Cardiac muscle cell (in vitro differentiated cells and primary cell): ENCODE data around the gene THUMPD2. TPM values are rescaled to one million over a fixed set of nuclear protein-coding genes. Genes with fewer than 3 reads are reported as not detected.

Source experiments
- DNase-seq, 2 donors: peaks; one replicate each; pipeline versions ENCODE4 v3.0.0 to v3.0.0-alpha.2; 2010 to 2017; ENCODE audit warnings: low read depth in 1 of 2, low spot score in 1 of 2
- H3K27ac ChIP-seq: fragments of 200-600 bp; sonication (generic); 2 replicates; pipeline ENCODE4 v1.5.1; 2016
- H3K27me3 ChIP-seq: fragments of 200-600 bp; sonication (generic); 2 replicates; pipeline ENCODE4 v1.6.0; 2016; ENCODE audit warnings: control low read depth
- H3K36me3 ChIP-seq: fragments of 200-600 bp; sonication (generic); 2 replicates; pipeline ENCODE4 v1.5.1; 2016; ENCODE audit warnings: control low read depth
- H3K4me1 ChIP-seq: fragments of 200-600 bp; sonication (generic); 2 replicates; pipeline ENCODE4 v1.8.1; 2017; ENCODE audit warnings: low read depth, mild to moderate bottlenecking, mixed run types
- H3K4me3 ChIP-seq: fragments of 200-600 bp; sonication (generic); 2 replicates; pipeline ENCODE4 v1.5.1; 2016; ENCODE audit warnings: mild to moderate bottlenecking
- H3K9me3 ChIP-seq: fragments of 200-600 bp; sonication (generic); 2 replicates; pipeline ENCODE4 v1.5.1; 2017; ENCODE audit warnings: low read depth, mild to moderate bottlenecking, control low read depth
- CTCF ChIP-seq: IDR thresholded peaks from 2 replicates; pipeline ENCODE4 v1.5.1; 2012; ENCODE audit warnings: low read depth, mild to moderate bottlenecking, low read length
- polyA plus RNA-seq: library from polyadenylated mRNA; unstranded; fragments of >200 nt; fragmentation: Nextera tagmentation; extraction: Ambion mirVana; gene quantifications from 2 replicates; pipeline ENCODE4 v1.2.1, GENCODE V29; 2016
- total RNA-seq: library from RNA; depleted of rRNA; stranded (reverse); fragments of >200 nt; gene quantifications from 2 replicates; pipeline ENCODE4 v1.2.3, GENCODE V29; 2016

The THUMPD2 gene
- total and polyA plus RNA-seq, 2 experiments from 2014 or later = 8.4 to 11.8 TPM

GRCh38 chr2:39779341-39779851, 338 bp upstream of the THUMPD2 start:
- H3K9me3 ChIP-seq = no peaks in the 10 kb centered on the region
- no peaks in the 10 kb centered on the region for H3K27me3 ChIP-seq
- no peak for DNase-seq
- peak overlapping the region; percentile 80 for H3K4me3 ChIP-seq
- peaks cover 16% of the 10 kb centered on the region for H3K4me1 ChIP-seq
- TF ChIP-seq CTCF = no peak
- H3K27ac ChIP-seq = no peak overlapping the region
- no peaks in the 10 kb centered on the region for H3K36me3 ChIP-seq

GRCh38 chr2:39778233-39778632, 825 bp downstream of the THUMPD2 start:
- DNase-seq = no peak
- H3K4me1 ChIP-seq = peaks cover 16% of the 10 kb centered on the region
- peak overlapping the region; percentile 80 for H3K4me3 ChIP-seq
- H3K27me3 ChIP-seq = no peaks in the 10 kb centered on the region
- H3K9me3 ChIP-seq = no peaks in the 10 kb centered on the region
- H3K36me3 ChIP-seq = no peaks in the 10 kb centered on the region
- peak overlapping the region; percentile 93 for H3K27ac ChIP-seq
- no peak for TF ChIP-seq CTCF

- Histone ChIP-seq H3K36me3 (peaks cover 8% of the 10 kb centered on the region), H3K27me3 (no peaks in the 10 kb centered on the region), H3K4me1 (peaks cover 19% of the 10 kb centered on the region), H3K9me3 (no peaks in the 10 kb centered on the region), H3K4me3 (no peak overlapping the region), H3K27ac (no peak overlapping the region)
- no peak for TF ChIP-seq CTCF
- no peak for DNase-seq
Observed at GRCh38 chr2:39772812-39773152, 6.3 kb downstream of the THUMPD2 start.

GRCh38 chr2:39772086-39772811, 6.8 kb downstream of the THUMPD2 start:
- Histone ChIP-seq H3K27ac (no peak overlapping the region), H3K4me1 (peaks cover 14% of the 10 kb centered on the region), H3K9me3 (no peaks in the 10 kb centered on the region), H3K36me3 (peaks cover 8% of the 10 kb centered on the region), H3K27me3 (no peaks in the 10 kb centered on the region), H3K4me3 (no peak overlapping the region)
- TF ChIP-seq CTCF = no peak
- peak in 1 of 2 donors; percentile 33 for DNase-seq

GRCh38 chr2:39762448-39762847, 16.6 kb downstream of the THUMPD2 start:
- no peak overlapping the region for H3K27ac ChIP-seq
- no peaks in the 10 kb centered on the region for H3K9me3 ChIP-seq
- no peak for DNase-seq
- peaks cover 7% of the 10 kb centered on the region for H3K36me3 ChIP-seq
- no peak for TF ChIP-seq CTCF
- H3K4me3 ChIP-seq = no peak overlapping the region
- no peaks in the 10 kb centered on the region for H3K4me1 ChIP-seq
- no peaks in the 10 kb centered on the region for H3K27me3 ChIP-seq
